Astrocyte (in vitro differentiated cells and primary cell): ENCODE measurements around the gene TRIM16. TPM values are rescaled to one million over a fixed set of nuclear protein-coding genes. Genes with fewer than 3 reads are reported as not detected.
"Not testable (repeated sequence)": the region's sequence is repeated elsewhere in the genome, so short reads cannot be mapped to it uniquely, and the experiment has no call there.

Experiments used
- DNase-seq: peaks from one replicate; pipeline ENCODE4 v3.0.0-alpha.2; 2010; ENCODE audit warnings: low read depth
- FAIRE-seq: peaks from 2 replicates; lab custom pipeline; 2011; peaks lifted over from hg19 to GRCh38; lab: Jason Lieb, UNC
- H2AFZ ChIP-seq: 2 replicates; pipeline ENCODE4 v1.6.0; 2012; ENCODE audit warnings: low read depth, low read length, inconsistent platforms
- H3K27ac ChIP-seq: 2 replicates; pipeline ENCODE4 v1.5.1; 2011; ENCODE audit warnings: low read depth, low read length, inconsistent platforms
- H3K27me3 ChIP-seq: 2 replicates; pipeline ENCODE4 v1.6.0; 2011; ENCODE audit warnings: low read length, inconsistent platforms; ENCODE audit not compliant: insufficient read depth
- H3K36me3 ChIP-seq: 2 replicates; pipeline ENCODE4 v1.5.1; 2011; ENCODE audit warnings: low read length, inconsistent platforms; ENCODE audit not compliant: insufficient read depth
- H3K4me1 ChIP-seq: 2 replicates; pipeline ENCODE4 v1.5.1; 2011; ENCODE audit warnings: low read length, inconsistent platforms; ENCODE audit not compliant: insufficient read depth
- H3K4me2 ChIP-seq: 2 replicates; pipeline ENCODE4 v1.6.0; 2012; ENCODE audit warnings: low read length, inconsistent platforms
- H3K4me3 ChIP-seq: 2 replicates; pipeline ENCODE4 v1.5.1; 2011; ENCODE audit warnings: low read depth, mild to moderate bottlenecking, low read length, inconsistent platforms; ENCODE audit not compliant: insufficient read depth
- H3K79me2 ChIP-seq: 2 replicates; pipeline ENCODE4 v1.6.0; 2012; ENCODE audit warnings: mild to moderate bottlenecking, low read length, inconsistent platforms; ENCODE audit not compliant: insufficient read depth
- H3K9ac ChIP-seq: 2 replicates; pipeline ENCODE4 v1.6.0; 2012; ENCODE audit warnings: mild to moderate bottlenecking, low read length, inconsistent platforms
- H3K9me3 ChIP-seq: 2 replicates; pipeline ENCODE4 v1.5.1; 2012; ENCODE audit warnings: low read depth, mild to moderate bottlenecking, low read length, inconsistent platforms; ENCODE audit not compliant: insufficient read depth
- H4K20me1 ChIP-seq: 2 replicates; pipeline ENCODE4 v1.6.0; 2012; ENCODE audit warnings: low read length, inconsistent platforms; ENCODE audit not compliant: insufficient read depth
- H3K27ac Mint-ChIP-seq: one replicate; pipeline ENCODE4 v1.8.0; 2021; ENCODE audit warnings: mild to moderate bottlenecking, mixed read lengths; ENCODE audit not compliant: unreplicated experiment
- H3K27me3 Mint-ChIP-seq: one replicate; pipeline ENCODE4 v1.8.0; 2021; ENCODE audit warnings: low read depth, mixed read lengths; ENCODE audit not compliant: unreplicated experiment
- H3K36me3 Mint-ChIP-seq: one replicate; pipeline ENCODE4 v1.8.0; 2021; ENCODE audit warnings: low read depth, mixed read lengths; ENCODE audit not compliant: unreplicated experiment
- H3K4me1 Mint-ChIP-seq: one replicate; pipeline ENCODE4 v1.8.0; 2021; ENCODE audit warnings: low read depth, mixed read lengths; ENCODE audit not compliant: unreplicated experiment
- H3K4me3 Mint-ChIP-seq: one replicate; pipeline ENCODE4 v1.8.0; 2021; ENCODE audit warnings: mild to moderate bottlenecking, moderate library complexity, mixed read lengths; ENCODE audit not compliant: unreplicated experiment
- H3K9me3 Mint-ChIP-seq: one replicate; pipeline ENCODE4 v1.8.0; 2021; ENCODE audit warnings: mild to moderate bottlenecking, mixed read lengths; ENCODE audit not compliant: unreplicated experiment
- EZH2 ChIP-seq: IDR thresholded peaks from 2 replicates; pipeline ENCODE4 v1.6.1; 2012; ENCODE audit warnings: mild to moderate bottlenecking, low read length, inconsistent platforms; ENCODE audit not compliant: insufficient read depth
- total RNA-seq: library from RNA; stranded (reverse); gene quantifications from 2 replicates; pipeline ENCODE4 v1.2.1, GENCODE V29; 2021
- TF ChIP-seq, protein P1 (sequence below): IDR thresholded peaks from 2 replicates; pipeline ENCODE4 v1.5.1; 2011; ENCODE audit warnings: low read depth, mild to moderate bottlenecking, inconsistent platforms, low read length, moderate library complexity; ENCODE audit not compliant: insufficient read depth

The TRIM16 gene
- total RNA-seq, 1 donor from 2014 or later, result 44.8 TPM

DNA sequence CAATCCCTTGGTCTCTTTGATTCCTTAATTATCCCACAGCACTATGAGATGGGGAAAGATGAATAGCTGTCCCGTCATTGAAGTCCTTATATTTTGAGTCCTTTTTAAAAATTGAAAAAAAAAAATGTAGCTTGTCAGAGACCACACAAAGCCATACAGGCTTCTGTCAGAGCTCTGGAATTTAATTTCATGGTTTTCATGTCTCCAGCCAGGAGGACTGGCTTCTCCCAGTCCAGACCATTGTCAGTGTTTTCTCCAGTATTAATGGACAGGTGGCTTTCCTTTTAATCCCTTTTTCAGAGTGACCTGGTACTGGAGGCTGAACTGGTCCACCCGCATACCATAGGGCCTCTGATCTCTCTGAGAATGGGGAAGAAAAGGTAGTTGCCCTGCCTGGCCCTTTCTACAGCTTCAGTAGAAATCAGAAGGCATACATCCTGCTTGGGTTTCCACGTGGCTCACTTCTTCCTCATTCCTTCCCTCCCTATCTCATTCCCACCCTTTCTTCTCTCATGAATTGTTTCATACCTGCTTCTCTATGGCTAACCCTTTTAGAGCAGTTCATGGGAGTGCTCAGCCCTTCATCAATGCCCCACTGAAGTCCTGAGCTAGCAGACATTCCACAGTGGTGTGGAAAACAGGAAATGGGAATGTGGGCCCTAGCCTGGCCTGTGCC lies 29.1 kb downstream of the TRIM16 start:
- Histone ChIP-seq H3K27me3 (no peaks in the 10 kb centered on the region), H3K4me2 (no peak overlapping the region), H4K20me1 (no peaks in the 10 kb centered on the region), H3K4me3 (no peak overlapping the region), H3K36me3 (no peaks in the 10 kb centered on the region), H3K9me3 (no peaks in the 10 kb centered on the region), H3K27ac (peak overlapping the region; percentile 49), H3K4me1 (peaks cover 26% of the 10 kb centered on the region), H3K79me2 (peaks cover 14% of the 10 kb centered on the region), H3K9ac (peak overlapping the region; percentile 12), H2AFZ (peak overlapping the region; percentile 47)
- FAIRE-seq, result no peak
- TF ChIP-seq, protein P1, sequence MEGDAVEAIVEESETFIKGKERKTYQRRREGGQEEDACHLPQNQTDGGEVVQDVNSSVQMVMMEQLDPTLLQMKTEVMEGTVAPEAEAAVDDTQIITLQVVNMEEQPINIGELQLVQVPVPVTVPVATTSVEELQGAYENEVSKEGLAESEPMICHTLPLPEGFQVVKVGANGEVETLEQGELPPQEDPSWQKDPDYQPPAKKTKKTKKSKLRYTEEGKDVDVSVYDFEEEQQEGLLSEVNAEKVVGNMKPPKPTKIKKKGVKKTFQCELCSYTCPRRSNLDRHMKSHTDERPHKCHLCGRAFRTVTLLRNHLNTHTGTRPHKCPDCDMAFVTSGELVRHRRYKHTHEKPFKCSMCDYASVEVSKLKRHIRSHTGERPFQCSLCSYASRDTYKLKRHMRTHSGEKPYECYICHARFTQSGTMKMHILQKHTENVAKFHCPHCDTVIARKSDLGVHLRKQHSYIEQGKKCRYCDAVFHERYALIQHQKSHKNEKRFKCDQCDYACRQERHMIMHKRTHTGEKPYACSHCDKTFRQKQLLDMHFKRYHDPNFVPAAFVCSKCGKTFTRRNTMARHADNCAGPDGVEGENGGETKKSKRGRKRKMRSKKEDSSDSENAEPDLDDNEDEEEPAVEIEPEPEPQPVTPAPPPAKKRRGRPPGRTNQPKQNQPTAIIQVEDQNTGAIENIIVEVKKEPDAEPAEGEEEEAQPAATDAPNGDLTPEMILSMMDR, result no peak
- no peak for TF ChIP-seq EZH2
- peak overlapping the region; percentile 98 for H3K27ac Mint-ChIP-seq
- no peaks in the 10 kb centered on the region for H3K27me3 Mint-ChIP-seq
- no peaks in the 10 kb centered on the region for H3K9me3 Mint-ChIP-seq
- peaks cover 12% of the 10 kb centered on the region for H3K36me3 Mint-ChIP-seq
- peak; percentile 50 for DNase-seq
- peaks cover 68% of the 10 kb centered on the region for H3K4me1 Mint-ChIP-seq
- no peak overlapping the region for H3K4me3 Mint-ChIP-seq

DNA sequence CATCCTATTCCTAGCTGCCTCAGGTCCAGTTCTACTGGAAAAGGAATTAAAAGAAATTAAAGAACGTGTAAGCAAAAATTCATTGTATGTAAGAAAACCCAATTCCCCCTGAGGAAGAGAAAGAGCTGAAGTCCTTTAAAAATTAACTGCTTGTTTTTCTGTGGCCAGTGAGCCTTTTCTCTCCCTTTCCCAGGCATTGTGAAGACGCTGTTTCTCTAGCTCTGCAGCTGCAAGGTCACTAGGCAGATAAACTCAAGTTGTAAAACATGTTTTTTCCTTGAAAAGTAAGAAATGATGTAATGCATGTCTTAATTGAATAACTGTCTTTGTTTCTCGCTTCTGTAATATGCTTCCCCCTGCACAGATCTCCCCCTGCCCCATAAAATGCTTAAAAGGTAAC lies 29.7 kb downstream of the TRIM16 start:
- H3K4me2 ChIP-seq, H3K9me3 Mint-ChIP-seq, FAIRE-seq, H3K9ac ChIP-seq, H3K4me3 ChIP-seq, H3K27me3 Mint-ChIP-seq, H3K4me3 Mint-ChIP-seq, H3K9me3 ChIP-seq, H3K36me3 ChIP-seq, DNase-seq, H3K27me3 ChIP-seq, H2AFZ ChIP-seq, H3K27ac ChIP-seq, H4K20me1 ChIP-seq: not testable (repeated sequence)
- Mint-ChIP-seq H3K4me1 (peaks cover 68% of the 10 kb centered on the region), H3K36me3 (peaks cover 12% of the 10 kb centered on the region), H3K27ac (peak overlapping the region; percentile 98)
- H3K4me1 ChIP-seq, result peaks cover 33% of the 10 kb centered on the region
- H3K79me2 ChIP-seq, result peaks cover 21% of the 10 kb centered on the region

DNA sequence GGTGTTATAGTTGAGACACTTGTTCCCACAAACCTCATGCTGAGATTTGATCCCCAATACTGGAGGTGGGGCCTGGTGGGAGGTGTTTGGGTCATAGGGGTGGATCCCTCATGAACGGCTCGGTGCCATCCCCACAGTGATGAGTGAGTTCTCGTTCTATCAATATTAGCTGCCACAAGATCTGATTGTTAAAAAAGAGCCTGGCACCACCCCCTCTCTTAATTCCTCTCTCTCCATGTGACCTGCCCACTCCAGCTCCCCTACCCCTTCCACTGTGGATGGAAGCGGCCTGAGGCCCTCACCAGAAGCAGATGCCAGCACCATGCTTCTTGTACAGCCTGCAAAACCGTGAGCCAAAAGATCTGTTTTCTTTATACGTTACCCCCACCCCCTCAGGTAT lies 31.2 kb downstream of the TRIM16 start:
- peaks cover 33% of the 10 kb centered on the region for H3K79me2 ChIP-seq
- FAIRE-seq (no peak), DNase-seq (no peak)
- Mint-ChIP-seq H3K4me1 (peaks cover 71% of the 10 kb centered on the region), H3K4me3 (no peak overlapping the region), H3K27ac (no peak overlapping the region), H3K36me3 (peaks cover 8% of the 10 kb centered on the region), H3K27me3 (no peaks in the 10 kb centered on the region), H3K9me3 (no peaks in the 10 kb centered on the region)
- H3K27ac ChIP-seq, result no peak overlapping the region
- H3K4me3 ChIP-seq, result no peak overlapping the region
- no peaks in the 10 kb centered on the region for H3K9me3 ChIP-seq
- H3K27me3 ChIP-seq, result no peaks in the 10 kb centered on the region
- H3K36me3 ChIP-seq, result no peaks in the 10 kb centered on the region
- no peak overlapping the region for H3K4me2 ChIP-seq
- no peaks in the 10 kb centered on the region for H4K20me1 ChIP-seq
- no peak overlapping the region for H3K9ac ChIP-seq
- H2AFZ ChIP-seq, result no peak overlapping the region
- peaks cover 36% of the 10 kb centered on the region for H3K4me1 ChIP-seq
- no peak for TF ChIP-seq EZH2
- TF ChIP-seq, protein P1, result no peak
